Measurements from ENCODE around the gene CPN1.

DNA sequence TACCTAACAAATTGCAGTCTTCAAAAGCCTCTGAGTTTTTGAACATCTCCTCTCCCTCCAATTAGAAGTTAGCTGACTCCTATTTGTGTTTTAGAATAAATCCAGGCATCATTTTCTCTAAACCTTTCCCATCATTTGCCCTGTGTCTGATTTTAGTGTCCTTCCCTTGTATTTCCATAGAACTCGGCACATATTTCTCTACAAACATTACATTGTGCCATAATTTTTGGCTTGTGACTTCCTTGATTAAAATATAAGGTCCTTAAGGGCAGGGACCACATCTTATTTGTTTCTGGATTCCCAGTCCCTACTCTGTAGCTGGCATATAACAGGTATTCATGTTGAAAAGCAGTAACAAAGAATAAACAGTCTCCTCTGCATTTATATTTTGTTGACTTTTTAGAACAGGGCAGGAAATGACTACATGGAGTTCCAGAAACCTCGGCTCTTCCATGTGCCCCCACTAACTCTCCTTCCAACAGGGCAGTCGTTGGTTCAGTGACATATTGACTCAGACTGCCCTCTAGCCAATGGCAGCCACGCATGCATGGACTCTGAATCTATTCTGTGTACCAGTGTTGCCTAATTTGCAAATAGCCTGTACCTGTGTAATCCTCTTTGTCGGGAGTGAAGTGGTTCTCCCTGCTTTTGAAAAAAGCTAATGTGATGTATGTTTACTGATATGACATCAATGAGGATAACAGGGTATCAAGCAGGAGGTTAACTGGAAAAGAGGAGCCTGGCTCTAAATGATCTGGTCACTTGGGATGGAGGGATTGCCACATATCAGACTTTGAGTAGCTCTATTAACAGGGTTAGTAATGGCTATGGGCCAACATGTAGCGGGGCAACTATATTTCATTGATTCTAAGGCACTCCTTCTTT is 19.8 kb upstream of the CPN1 start:
- TF ChIP-seq, protein P1, sequence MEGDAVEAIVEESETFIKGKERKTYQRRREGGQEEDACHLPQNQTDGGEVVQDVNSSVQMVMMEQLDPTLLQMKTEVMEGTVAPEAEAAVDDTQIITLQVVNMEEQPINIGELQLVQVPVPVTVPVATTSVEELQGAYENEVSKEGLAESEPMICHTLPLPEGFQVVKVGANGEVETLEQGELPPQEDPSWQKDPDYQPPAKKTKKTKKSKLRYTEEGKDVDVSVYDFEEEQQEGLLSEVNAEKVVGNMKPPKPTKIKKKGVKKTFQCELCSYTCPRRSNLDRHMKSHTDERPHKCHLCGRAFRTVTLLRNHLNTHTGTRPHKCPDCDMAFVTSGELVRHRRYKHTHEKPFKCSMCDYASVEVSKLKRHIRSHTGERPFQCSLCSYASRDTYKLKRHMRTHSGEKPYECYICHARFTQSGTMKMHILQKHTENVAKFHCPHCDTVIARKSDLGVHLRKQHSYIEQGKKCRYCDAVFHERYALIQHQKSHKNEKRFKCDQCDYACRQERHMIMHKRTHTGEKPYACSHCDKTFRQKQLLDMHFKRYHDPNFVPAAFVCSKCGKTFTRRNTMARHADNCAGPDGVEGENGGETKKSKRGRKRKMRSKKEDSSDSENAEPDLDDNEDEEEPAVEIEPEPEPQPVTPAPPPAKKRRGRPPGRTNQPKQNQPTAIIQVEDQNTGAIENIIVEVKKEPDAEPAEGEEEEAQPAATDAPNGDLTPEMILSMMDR (IDR thresholded peaks at IDR 0.05) = no peak; the same call in 1 of the 2 replicates
- no peak for TF ChIP-seq ZFX (IDR thresholded peaks at IDR 0.05; ENCODE audit: borderline replicate concordance)
